HepG2 (cell line): Measurements from ENCODE around the gene MAEA.

Experiments used
- CTCF ChIP-seq: sonication (generic); formaldehyde crosslinking; IDR thresholded peaks from 2 replicates; pipeline ENCODE4 v1.5.0; 2020; ENCODE audit warnings: mild to moderate bottlenecking, missing genetic modification reagents, moderate library complexity
- FOXP1 ChIP-seq, 2 experiments: fragments of 450-650 bp in 1 of 2; IDR thresholded peaks; 2 replicates each; pipeline ENCODE4 v1.6.1; 2017 to 2018; ENCODE audit warnings: antibody characterized with exemption in 1 of 2
- HCFC1 ChIP-seq: fragments of 150-350 bp; IDR thresholded peaks from 2 replicates; pipeline ENCODE4 v1.6.1; 2014; ENCODE audit warnings: low read depth, low read length
- POLR2A ChIP-seq, 2 experiments: IDR thresholded peaks; 2 replicates each; pipeline ENCODE4 v1.6.1; 2011; ENCODE audit warnings: low read depth in 2 of 2, low read length in 2 of 2, mild to moderate bottlenecking in 1 of 2, moderate library complexity in 1 of 2; ENCODE audit not compliant: insufficient read depth in 1 of 2
- RNF219 ChIP-seq: sonication (generic); formaldehyde crosslinking; IDR thresholded peaks from 2 replicates; pipeline ENCODE4 v1.5.0; 2020; ENCODE audit warnings: mild to moderate bottlenecking, missing genetic modification reagents
- SMARCE1 ChIP-seq: fragments of 450-650 bp; IDR thresholded peaks from 2 replicates; pipeline ENCODE4 v1.6.1; 2017; ENCODE audit warnings: borderline replicate concordance
- SUZ12 ChIP-seq: fragments of 150-350 bp; IDR thresholded peaks from 2 replicates; pipeline ENCODE4 v1.6.1; 2014; ENCODE audit warnings: low read depth, low read length
- TF ChIP-seq, protein P1 (sequence below): sonication (generic); formaldehyde crosslinking; IDR thresholded peaks from 2 replicates; pipeline ENCODE4 v1.5.1; 2020; ENCODE audit warnings: mild to moderate bottlenecking, missing genetic modification reagents, moderate library complexity

DNA sequence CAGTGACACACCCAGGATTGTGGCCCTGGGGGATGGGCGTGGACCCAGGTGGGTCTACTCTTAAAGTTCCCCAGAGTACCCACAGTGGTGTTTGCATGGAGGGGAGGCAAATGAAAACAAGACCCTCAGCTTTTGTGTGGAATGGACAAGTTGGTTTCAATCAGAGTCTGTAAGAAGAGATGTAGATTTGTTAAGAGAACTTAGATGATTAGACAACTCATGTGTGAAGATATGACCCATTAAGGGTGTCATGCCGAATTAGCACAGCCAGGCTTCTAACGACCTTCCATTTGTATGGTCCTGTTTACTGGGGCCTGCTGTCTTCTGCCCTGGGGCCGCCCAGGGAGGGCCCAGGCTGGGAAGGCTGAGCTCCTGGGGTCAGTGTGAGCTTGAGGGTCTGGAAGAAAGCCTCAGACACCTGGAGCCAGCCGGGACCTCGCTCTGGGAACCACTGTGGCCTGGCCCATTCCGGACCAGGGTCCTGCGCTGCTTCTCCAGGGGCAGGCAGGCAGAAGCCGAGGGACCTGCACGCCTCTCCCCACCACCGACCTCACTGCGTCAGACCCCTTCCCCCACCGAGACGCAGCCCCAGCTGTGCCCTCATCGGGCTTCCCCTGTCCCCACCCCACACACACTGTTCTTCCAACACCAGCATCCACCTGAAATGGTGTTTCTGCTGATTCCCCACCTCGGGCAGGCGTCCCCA, 77.7 kb downstream of the MAEA start:
- no peak for TF ChIP-seq SMARCE1
- no peak for TF ChIP-seq RNF219 (CRISPR knock-in tag)
- no peak for TF ChIP-seq CTCF
- no peak for TF ChIP-seq SUZ12
- TF ChIP-seq HCFC1, result no peak
- TF ChIP-seq FOXP1 (IDR thresholded peaks at IDR 0.05), result no peak
- TF ChIP-seq FOXP1 (CRISPR knock-in tag; IDR thresholded peaks at IDR 0.05), result no peak
- TF ChIP-seq, protein P1, sequence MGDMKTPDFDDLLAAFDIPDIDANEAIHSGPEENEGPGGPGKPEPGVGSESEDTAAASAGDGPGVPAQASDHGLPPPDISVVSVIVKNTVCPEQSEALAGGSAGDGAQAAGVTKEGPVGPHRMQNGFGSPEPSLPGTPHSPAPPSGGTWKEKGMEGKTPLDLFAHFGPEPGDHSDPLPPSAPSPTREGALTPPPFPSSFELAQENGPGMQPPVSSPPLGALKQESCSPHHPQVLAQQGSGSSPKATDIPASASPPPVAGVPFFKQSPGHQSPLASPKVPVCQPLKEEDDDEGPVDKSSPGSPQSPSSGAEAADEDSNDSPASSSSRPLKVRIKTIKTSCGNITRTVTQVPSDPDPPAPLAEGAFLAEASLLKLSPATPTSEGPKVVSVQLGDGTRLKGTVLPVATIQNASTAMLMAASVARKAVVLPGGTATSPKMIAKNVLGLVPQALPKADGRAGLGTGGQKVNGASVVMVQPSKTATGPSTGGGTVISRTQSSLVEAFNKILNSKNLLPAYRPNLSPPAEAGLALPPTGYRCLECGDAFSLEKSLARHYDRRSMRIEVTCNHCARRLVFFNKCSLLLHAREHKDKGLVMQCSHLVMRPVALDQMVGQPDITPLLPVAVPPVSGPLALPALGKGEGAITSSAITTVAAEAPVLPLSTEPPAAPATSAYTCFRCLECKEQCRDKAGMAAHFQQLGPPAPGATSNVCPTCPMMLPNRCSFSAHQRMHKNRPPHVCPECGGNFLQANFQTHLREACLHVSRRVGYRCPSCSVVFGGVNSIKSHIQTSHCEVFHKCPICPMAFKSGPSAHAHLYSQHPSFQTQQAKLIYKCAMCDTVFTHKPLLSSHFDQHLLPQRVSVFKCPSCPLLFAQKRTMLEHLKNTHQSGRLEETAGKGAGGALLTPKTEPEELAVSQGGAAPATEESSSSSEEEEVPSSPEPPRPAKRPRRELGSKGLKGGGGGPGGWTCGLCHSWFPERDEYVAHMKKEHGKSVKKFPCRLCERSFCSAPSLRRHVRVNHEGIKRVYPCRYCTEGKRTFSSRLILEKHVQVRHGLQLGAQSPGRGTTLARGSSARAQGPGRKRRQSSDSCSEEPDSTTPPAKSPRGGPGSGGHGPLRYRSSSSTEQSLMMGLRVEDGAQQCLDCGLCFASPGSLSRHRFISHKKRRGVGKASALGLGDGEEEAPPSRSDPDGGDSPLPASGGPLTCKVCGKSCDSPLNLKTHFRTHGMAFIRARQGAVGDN (CRISPR knock-in tag), result no peak
- TF ChIP-seq POLR2A (IDR thresholded peaks at IDR 0.05; ENCODE audit: insufficient read depth in 1 of 2, low read depth in 2 of 2, low read length in 2 of 2), result no peak
